Measurements from ENCODE around the gene HINT1.

Gene HINT1

DNA sequence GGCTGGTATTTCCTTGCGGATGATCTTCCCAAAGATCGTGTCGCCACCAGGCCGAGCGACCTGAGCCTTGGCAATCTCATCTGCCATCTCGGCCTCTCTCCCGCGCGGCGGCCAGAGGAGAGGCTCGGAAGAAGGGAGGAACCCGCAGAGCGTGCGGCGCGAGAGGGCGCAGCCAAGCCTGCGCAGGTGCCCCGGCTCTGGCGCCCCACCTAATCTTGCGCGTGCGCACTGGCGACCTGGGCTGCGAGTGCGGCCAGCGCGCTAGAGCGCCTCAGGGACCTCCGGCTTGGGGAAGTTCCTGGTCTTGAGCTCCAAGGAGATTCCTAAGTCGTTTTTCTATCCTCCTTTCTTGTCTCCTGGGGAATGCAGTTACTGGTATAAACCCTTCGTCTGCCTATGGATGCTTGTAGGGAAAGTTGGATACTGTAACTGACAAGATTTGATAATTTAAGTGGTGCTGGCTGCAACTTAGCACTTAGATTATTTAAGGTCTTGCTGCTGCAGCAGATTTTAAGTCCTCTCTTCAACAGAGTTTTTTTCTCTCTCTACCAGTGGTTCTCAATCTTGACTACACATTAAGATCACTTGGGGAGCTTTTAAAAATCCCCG is at the start of gene HINT1:
Gene HINT1, minus strand, starts transcription at position 138 of the 609 bp plus-strand sequence. Its CDS starts 51 bp downstream, at position 87.
- H3K27ac ChIP-seq (ENCODE audit: low read length): peak within 1 kb of the TSS; percentile 74
- H3K4me2 ChIP-seq (ENCODE audit: low read depth, low read length): peak within 1 kb of the TSS; percentile 89
- no peaks in the 10 kb centered on the region for H3K9me3 ChIP-seq (replicated peaks; ENCODE audit: insufficient read depth, low read length)
- H3K79me2 ChIP-seq (ENCODE audit: low read length): peaks cover 46% of the 10 kb centered on the region
- H3K36me3 ChIP-seq (replicated peaks; ENCODE audit: insufficient read depth, low read length): peaks cover 11% of the 10 kb centered on the region
- H3K9me2 ChIP-seq (replicated peaks; ENCODE audit: insufficient read depth, low read length): no peaks in the 10 kb centered on the region
- H3F3A ChIP-seq (ENCODE audit: insufficient read depth, low read length): peaks cover 16% of the 10 kb centered on the region
- peak; percentile 95 for DNase-seq
- H4K20me1 ChIP-seq (ENCODE audit: insufficient read depth, low read length): 0 out of 2 replicates have a peak, but pooled peaks cover 2% of the 10 kb centered on the region
- peak within 1 kb of the TSS; percentile 93 for H2AFZ ChIP-seq (ENCODE audit: low read length)
- H3K27me3 ChIP-seq (replicated peaks; ENCODE audit: insufficient read depth, low read length): no peaks in the 10 kb centered on the region
- TF ChIP-seq EZH2phosphoT487 (IDR thresholded peaks at IDR 0.05; ENCODE audit: low read length) (no peak), EZH2 (optimal IDR thresholded peaks at IDR 0.05; ENCODE audit: low read depth, low read length) (no peak), CTCF (IDR thresholded peaks at IDR 0.05; ENCODE audit: low read length) (no peak)
- H3K4me3 ChIP-seq (ENCODE audit: low read length): peak within 1 kb of the TSS; percentile 82
- peak within 1 kb of the TSS; percentile 77 for H3K9ac ChIP-seq (ENCODE audit: low read length)
- peaks cover 11% of the 10 kb centered on the region; the same call in 1 of the 2 replicates for H3K4me1 ChIP-seq (ENCODE audit: low read length)

- no peak overlapping the region for H3K4me2 ChIP-seq (ENCODE audit: low read depth, low read length)
- H3K27ac ChIP-seq (ENCODE audit: low read length): no peak overlapping the region
- H3K36me3 ChIP-seq (replicated peaks; ENCODE audit: insufficient read depth, low read length): no peaks in the 10 kb centered on the region
- no peaks in the 10 kb centered on the region for H3K9me2 ChIP-seq (replicated peaks; ENCODE audit: insufficient read depth, low read length)
- H3F3A ChIP-seq (ENCODE audit: insufficient read depth, low read length): no peaks in the 10 kb centered on the region
- no peaks in the 10 kb centered on the region for H3K27me3 ChIP-seq (replicated peaks; ENCODE audit: insufficient read depth, low read length)
- H3K9me3 ChIP-seq (replicated peaks; ENCODE audit: insufficient read depth, low read length): no peaks in the 10 kb centered on the region
- no peak for DNase-seq
- H3K79me2 ChIP-seq (ENCODE audit: low read length): no peaks in the 10 kb centered on the region
- no peak overlapping the region for H3K9ac ChIP-seq (ENCODE audit: low read length)
- H2AFZ ChIP-seq (ENCODE audit: low read length): no peak overlapping the region
- TF ChIP-seq EZH2 (optimal IDR thresholded peaks at IDR 0.05; ENCODE audit: low read depth, low read length) (no peak), EZH2phosphoT487 (IDR thresholded peaks at IDR 0.05; ENCODE audit: low read length) (no peak), CTCF (IDR thresholded peaks at IDR 0.05; ENCODE audit: low read length) (no peak)
- H3K4me3 ChIP-seq (ENCODE audit: low read length): no peak overlapping the region
- H3K4me1 ChIP-seq (ENCODE audit: low read length): no peaks in the 10 kb centered on the region; the same call in 1 of the 2 replicates
- H4K20me1 ChIP-seq (ENCODE audit: insufficient read depth, low read length): no peaks in the 10 kb centered on the region
Observed at GRCh38 chr5:131214609-131215227, 49.7 kb upstream of the HINT1 start.

GRCh38 chr5:131212471-131213021 is 47.5 kb upstream of the HINT1 start:
- Histone ChIP-seq H3K9me2 (replicated peaks; ENCODE audit: insufficient read depth, low read length) (no peaks in the 10 kb centered on the region), H3F3A (ENCODE audit: insufficient read depth, low read length) (no peaks in the 10 kb centered on the region), H3K4me3 (ENCODE audit: low read length) (no peak overlapping the region), H3K36me3 (replicated peaks; ENCODE audit: insufficient read depth, low read length) (no peaks in the 10 kb centered on the region), H4K20me1 (ENCODE audit: insufficient read depth, low read length) (no peaks in the 10 kb centered on the region), H3K27ac (ENCODE audit: low read length) (no peak overlapping the region), H2AFZ (ENCODE audit: low read length) (no peak overlapping the region), H3K9ac (ENCODE audit: low read length) (no peak overlapping the region), H3K9me3 (replicated peaks; ENCODE audit: insufficient read depth, low read length) (no peaks in the 10 kb centered on the region), H3K27me3 (replicated peaks; ENCODE audit: insufficient read depth, low read length) (no peaks in the 10 kb centered on the region), H3K79me2 (ENCODE audit: low read length) (no peaks in the 10 kb centered on the region), H3K4me2 (ENCODE audit: low read depth, low read length) (no peak overlapping the region), H3K4me1 (ENCODE audit: low read length) (no peaks in the 10 kb centered on the region; the same call in 1 of the 2 replicates)
- no peak for TF ChIP-seq EZH2phosphoT487 (IDR thresholded peaks at IDR 0.05; ENCODE audit: low read length)
- no peak for TF ChIP-seq EZH2 (optimal IDR thresholded peaks at IDR 0.05; ENCODE audit: low read depth, low read length)
- no peak for TF ChIP-seq CTCF (IDR thresholded peaks at IDR 0.05; ENCODE audit: low read length)
- no peak for DNase-seq
